ENCODE measurements around the gene CHTOP. TPM values are rescaled to one million over a fixed set of nuclear protein-coding genes. Genes with fewer than 3 reads are reported as not detected.
A peak's percentile ranks its signal among the peaks of the same experiment; 100 is the strongest.

Gene CHTOP
- polyA plus RNA-seq, 1 experiment: 36.8 TPM

GRCh38 chr1:153627715-153628626, 5.9 kb upstream of the CHTOP start, which contains the start of gene S100A1:
TSS of gene S100A1 (plus strand) at chr1:153628434. CDS start at chr1:153630522, 2,088 bp downstream.
- no peak for DNase-seq (ENCODE audit: low read depth)
- Histone ChIP-seq H3K4me3 (ENCODE audit: low read depth, low read length) (peak within 1 kb of the TSS; percentile 57), H3K27me3 (ENCODE audit: control insufficient read depth, insufficient read depth, low read length) (no peaks in the 10 kb centered on the region), H3K36me3 (ENCODE audit: control insufficient read depth, insufficient read depth, low read length) (peaks cover 7% of the 10 kb centered on the region)
- TF ChIP-seq CTCF (IDR thresholded peaks at IDR 0.05; ENCODE audit: insufficient read depth, low read depth, low read length): no peak
- ChIA-PET CTCF (interaction anchor here (0.6 to 9.0 kb wide), 23 partner anchors 12 to 357 kb away, joined by 3 to 148 read pairs (median 4); partner anchors contain the start of genes S100A14 and S100A16), POLR2A (interaction anchor here (0.6 to 2.2 kb wide), 7 partner anchors 10 to 95 kb away, joined by 3 to 20 read pairs (median 3); partner anchors contain the start of genes S100A14 and S100A16)

DNA sequence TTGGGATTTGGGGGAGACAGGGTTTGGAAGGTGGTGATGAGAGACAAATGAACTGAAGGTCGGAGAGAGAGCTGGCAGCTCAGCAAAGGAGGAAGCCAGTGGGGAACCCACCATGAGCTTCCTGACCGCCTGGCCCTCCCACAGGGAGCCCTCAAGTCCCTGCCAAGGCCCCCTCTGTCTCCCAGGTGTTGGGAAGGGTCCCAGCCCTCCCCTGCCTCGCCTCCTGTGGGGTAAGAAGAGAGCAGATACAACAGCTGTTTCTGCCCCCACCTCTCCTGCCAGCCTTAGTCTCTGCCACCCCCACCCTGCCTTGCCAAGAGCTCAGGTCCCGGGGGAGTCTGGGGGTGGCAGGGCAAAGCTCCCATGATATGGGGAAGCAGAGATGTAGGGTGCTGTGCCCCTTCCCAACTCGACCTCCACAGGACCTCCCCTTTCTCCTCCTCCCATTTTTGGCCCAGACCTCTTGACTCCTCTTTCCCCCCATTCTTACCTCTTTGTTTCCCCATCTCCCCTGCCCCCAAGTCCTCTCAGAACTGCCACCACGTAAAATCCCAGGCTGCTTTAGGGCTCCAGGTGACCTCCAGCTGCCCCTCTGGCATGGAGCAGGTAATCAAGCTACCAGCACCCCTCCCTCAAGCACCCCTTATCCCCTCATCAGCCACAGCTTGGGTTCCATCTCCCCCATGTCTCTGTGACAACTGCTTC, 5.1 kb upstream of the CHTOP start:
- H3K27me3 ChIP-seq (ENCODE audit: control insufficient read depth, insufficient read depth, low read length): no peaks in the 10 kb centered on the region

GRCh38 chr1:153629343-153629665, 4.6 kb upstream of the CHTOP start:
- ChIA-PET CTCF (interaction anchor here (0.7 to 9.0 kb wide), 5 partner anchors 14 to 390 kb away, joined by 3 to 148 read pairs (median 18); partner anchors contain the start of genes S100A14 and S100A16), POLR2A (no interaction called here)
- no peak for TF ChIP-seq CTCF (IDR thresholded peaks at IDR 0.05; ENCODE audit: insufficient read depth, low read depth, low read length)
- no peak overlapping the region for H3K4me3 ChIP-seq (ENCODE audit: low read depth, low read length)
- peaks cover 4% of the 10 kb centered on the region; the same call in 1 of the 2 replicates for H3K36me3 ChIP-seq (ENCODE audit: control insufficient read depth, insufficient read depth, low read length)
- DNase-seq (ENCODE audit: low read depth): no peak
- H3K27me3 ChIP-seq (ENCODE audit: control insufficient read depth, insufficient read depth, low read length): no peaks in the 10 kb centered on the region

More for the DNA sequence above, 5.1 kb upstream of the CHTOP start:
- no peak overlapping the region for H3K4me3 ChIP-seq (ENCODE audit: low read depth, low read length)
- peaks cover 5% of the 10 kb centered on the region for H3K36me3 ChIP-seq (ENCODE audit: control insufficient read depth, insufficient read depth, low read length)
- no peak for TF ChIP-seq CTCF (IDR thresholded peaks at IDR 0.05; ENCODE audit: insufficient read depth, low read depth, low read length)
- no peak for DNase-seq (ENCODE audit: low read depth)
- CTCF ChIA-PET: interaction anchor here (0.7 to 9.0 kb wide), 7 partner anchors 14 to 391 kb away, joined by 3 to 148 read pairs (median 14); partner anchors contain the start of genes S100A14 and S100A16
- POLR2A ChIA-PET: no interaction called here

DNA sequence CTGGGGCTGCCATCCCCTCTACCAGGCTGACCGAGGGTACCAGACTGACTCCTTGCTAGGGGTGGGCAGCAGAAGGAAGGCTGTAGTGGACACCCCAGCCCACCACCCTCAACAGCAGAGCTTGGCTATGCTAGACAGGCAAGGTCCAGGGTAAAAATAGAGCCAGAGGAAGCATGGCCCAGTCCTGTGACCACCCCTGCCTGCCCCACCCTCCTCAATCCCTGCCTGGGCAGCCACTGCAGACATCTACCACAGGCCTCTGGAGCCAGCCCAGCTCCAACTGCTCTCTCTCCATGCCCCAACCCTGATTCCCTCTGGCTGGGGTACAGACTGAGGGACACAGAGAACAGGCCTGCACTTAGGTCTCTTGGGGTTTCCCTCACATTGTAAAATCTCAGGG, 3.9 kb upstream of the CHTOP start:
- ChIA-PET POLR2A (no interaction called here), CTCF (interaction anchor here (0.9 to 9.0 kb wide), 3 partner anchors 15 to 58 kb away, joined by 3 to 148 read pairs (median 45); partner anchors contain the start of genes S100A14 and S100A16)
- TF ChIP-seq CTCF (IDR thresholded peaks at IDR 0.05; ENCODE audit: insufficient read depth, low read depth, low read length): no peak
- Histone ChIP-seq H3K4me3 (ENCODE audit: low read depth, low read length) (no peak overlapping the region), H3K27me3 (ENCODE audit: control insufficient read depth, insufficient read depth, low read length) (no peaks in the 10 kb centered on the region), H3K36me3 (ENCODE audit: control insufficient read depth, insufficient read depth, low read length) (peaks cover 2% of the 10 kb centered on the region; the same call in 1 of the 2 replicates)
- no peak for DNase-seq (ENCODE audit: low read depth)

Data from BJ (cell line).